Osteoblast (primary cell): ENCODE measurements around the gene LIMA1. TPM values are rescaled to one million over a fixed set of nuclear protein-coding genes. Genes with fewer than 3 reads are reported as not detected.
A peak's percentile ranks its signal among the peaks of the same experiment; 100 is the strongest.

Source experiments
- DNase-seq: peaks from one replicate; pipeline ENCODE4 v3.0.0; 2011; ENCODE audit warnings: low spot score, mixed read lengths; ENCODE audit not compliant: insufficient read length; ENCODE audit errors: missing footprints
- H2AFZ ChIP-seq: 2 replicates; pipeline ENCODE4 v1.6.0; 2011; ENCODE audit warnings: mild to moderate bottlenecking, low read length
- H3K27ac ChIP-seq: 2 replicates; pipeline ENCODE4 v1.5.1; 2011; ENCODE audit warnings: mild to moderate bottlenecking, low read depth, low read length, moderate library complexity
- H3K27me3 ChIP-seq: 2 replicates; pipeline ENCODE4 v1.6.0; 2012; ENCODE audit warnings: mild to moderate bottlenecking, control low read depth, inconsistent platforms, low read length, moderate library complexity; ENCODE audit not compliant: insufficient read depth
- H3K36me3 ChIP-seq: 2 replicates; pipeline ENCODE4 v1.5.1; 2011; ENCODE audit warnings: mild to moderate bottlenecking, low read length, control low read depth, moderate library complexity; ENCODE audit not compliant: insufficient read depth
- H3K4me1 ChIP-seq: 2 replicates; pipeline ENCODE4 v1.5.1; 2011; ENCODE audit warnings: mild to moderate bottlenecking, low read length, control low read depth, moderate library complexity; ENCODE audit not compliant: insufficient read depth
- H3K4me2 ChIP-seq: 2 replicates; pipeline ENCODE4 v1.6.0; 2011; ENCODE audit warnings: mild to moderate bottlenecking, low read length; ENCODE audit not compliant: insufficient read depth
- H3K4me3 ChIP-seq: fragments of 200-600 bp; sonication (generic); 3 replicates; pipeline ENCODE4 v1.5.1; 2012; ENCODE audit warnings: mild to moderate bottlenecking, low read length, inconsistent platforms; ENCODE audit not compliant: insufficient read depth
- H3K79me2 ChIP-seq: 2 replicates; pipeline ENCODE4 v1.6.0; 2012; ENCODE audit warnings: mild to moderate bottlenecking, low read length, control low read depth, inconsistent platforms; ENCODE audit not compliant: insufficient read depth
- H3K9me3 ChIP-seq: 2 replicates; pipeline ENCODE4 v1.5.1; 2011; ENCODE audit warnings: low read depth, low read length, control low read depth
- H4K20me1 ChIP-seq: 2 replicates; pipeline ENCODE4 v1.6.0; 2012; ENCODE audit warnings: mild to moderate bottlenecking, low read length, control low read depth; ENCODE audit not compliant: insufficient read depth
- CTCF ChIP-seq: IDR thresholded peaks from 2 replicates; pipeline ENCODE4 v1.5.1; 2011; ENCODE audit warnings: mild to moderate bottlenecking, low read depth, low read length, moderate library complexity; ENCODE audit errors: extremely low read depth
- total RNA-seq: library from RNA; depleted of rRNA; stranded (reverse); fragments of >200 nt; gene quantifications from 2 replicates; pipeline ENCODE4 v1.2.3, GENCODE V29; 2012

LIMA1 gene
- total RNA-seq, 1 donor = 433 TPM

DNA sequence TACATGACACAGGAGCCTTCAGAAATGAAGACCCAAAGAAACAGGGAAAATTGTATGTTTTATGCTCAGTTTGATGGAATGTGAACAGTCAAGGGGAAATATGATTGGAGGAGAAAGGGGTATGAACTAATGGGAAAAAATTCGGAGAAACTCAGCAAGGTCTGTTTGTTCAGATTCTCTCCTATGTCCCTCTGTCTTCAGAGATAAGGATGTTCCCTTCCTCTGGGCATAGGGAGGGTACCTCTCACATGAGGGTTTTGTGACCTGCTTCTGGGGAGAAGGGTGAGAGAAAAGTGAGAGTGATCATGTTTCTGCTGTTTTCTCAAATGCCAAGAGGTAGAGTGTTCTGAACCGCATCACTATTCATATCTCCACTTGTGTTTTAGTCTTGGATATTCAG lies 26.6 kb upstream of the LIMA1 start:
- no peak for TF ChIP-seq CTCF
- Histone ChIP-seq H3K79me2 (peaks cover 4% of the 10 kb centered on the region), H3K4me3 (no peak overlapping the region), H4K20me1 (no peaks in the 10 kb centered on the region), H3K27me3 (no peaks in the 10 kb centered on the region), H2AFZ (no peak overlapping the region), H3K4me2 (no peak overlapping the region), H3K36me3 (no peaks in the 10 kb centered on the region), H3K9me3 (no peaks in the 10 kb centered on the region), H3K27ac (no peak overlapping the region), H3K4me1 (peaks cover 9% of the 10 kb centered on the region)
- no peak for DNase-seq

DNA sequence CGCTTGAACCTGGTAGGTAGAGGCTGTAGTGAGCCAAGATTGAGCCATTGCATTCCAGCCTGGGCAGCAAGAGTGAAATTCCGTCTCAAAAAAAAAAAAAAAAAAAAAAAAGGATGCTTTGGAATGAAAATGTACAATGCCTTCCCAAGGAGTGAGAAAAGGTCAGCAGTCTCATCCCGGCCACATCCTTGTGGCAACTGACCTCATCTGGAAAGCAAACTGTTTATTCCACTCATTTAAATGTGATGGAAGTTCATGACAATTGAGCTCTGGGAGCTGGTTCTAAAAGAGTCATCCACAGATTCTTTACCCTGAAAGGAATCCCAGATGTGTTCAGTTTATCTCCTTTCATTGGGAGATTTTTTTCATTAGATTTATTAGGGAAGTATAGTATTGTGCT lies 19.4 kb upstream of the LIMA1 start:
- Histone ChIP-seq H3K27ac (peak overlapping the region; percentile 27), H3K79me2 (no peaks in the 10 kb centered on the region), H2AFZ (no peak overlapping the region), H3K9me3 (no peaks in the 10 kb centered on the region), H3K27me3 (no peaks in the 10 kb centered on the region), H4K20me1 (no peaks in the 10 kb centered on the region), H3K4me2 (no peak overlapping the region), H3K4me3 (no peak overlapping the region), H3K4me1 (peaks cover 15% of the 10 kb centered on the region), H3K36me3 (no peaks in the 10 kb centered on the region)
- peak; percentile 76 for DNase-seq
- no peak for TF ChIP-seq CTCF

GRCh38 chr12:50297996-50298395 lies 14.7 kb upstream of the LIMA1 start:
- Histone ChIP-seq H4K20me1 (no peaks in the 10 kb centered on the region), H3K9me3 (no peaks in the 10 kb centered on the region), H3K27ac (no peak overlapping the region), H3K4me3 (no peak overlapping the region), H3K4me2 (no peak overlapping the region), H3K36me3 (no peaks in the 10 kb centered on the region), H3K4me1 (peaks cover 5% of the 10 kb centered on the region), H2AFZ (no peak overlapping the region), H3K79me2 (peaks cover 3% of the 10 kb centered on the region), H3K27me3 (no peaks in the 10 kb centered on the region)
- no peak for TF ChIP-seq CTCF
- DNase-seq = no peak

- H3K27me3 ChIP-seq = no peaks in the 10 kb centered on the region
- no peak overlapping the region for H3K4me3 ChIP-seq
- no peaks in the 10 kb centered on the region for H3K4me1 ChIP-seq
- no peak overlapping the region for H3K4me2 ChIP-seq
- peaks cover 5% of the 10 kb centered on the region for H3K79me2 ChIP-seq
- no peak overlapping the region for H3K27ac ChIP-seq
- H4K20me1 ChIP-seq = no peaks in the 10 kb centered on the region
- H3K9me3 ChIP-seq = no peaks in the 10 kb centered on the region
- no peak for TF ChIP-seq CTCF
- no peak overlapping the region for H2AFZ ChIP-seq
- DNase-seq = peak; percentile 22
- H3K36me3 ChIP-seq = no peaks in the 10 kb centered on the region
These were observed 13.7 kb upstream of the LIMA1 start for GRCh38 chr12:50297027-50297426.
